PC-3 (cell line): ENCODE data around the gene DIO1. TPM values are rescaled to one million over a fixed set of nuclear protein-coding genes. Genes with fewer than 3 reads are reported as not detected.
A peak's percentile ranks its signal among the peaks of the same experiment; 100 is the strongest.

Experiments
- ATAC-seq: fragments of 200-7000 bp; cut with Tn5 transposase; 2 replicates; pipeline ENCODE4 v1.9.1; 2020; ENCODE audit warnings: mild to moderate bottlenecking, moderate library complexity
- BruUV-seq: library from RNA; stranded (reverse); fragments of 400-500 nt; replicated peaks from 2 replicates; lab custom pipeline; 2021; lab: Mats Ljungman, UMichigan
- CTCF ChIA-PET: fragments of 300-600 bp; sonication (Branson Sonifier 250); formaldehyde crosslinking; loops from one replicate; lab custom pipeline; 2022; ENCODE audit warnings: antibody characterized with exemption; lab: Charles Lee
- POLR2A ChIA-PET: fragments of 300-600 bp; sonication (Branson Sonifier 250); formaldehyde crosslinking; loops from one replicate; lab custom pipeline; 2022; ENCODE audit warnings: antibody characterized with exemption; ENCODE audit not compliant: unreplicated experiment; lab: Charles Lee
- DNase-seq: peaks from one replicate; pipeline ENCODE4 v3.0.0-alpha.2; 2015
- H2AFZ ChIP-seq: fragments of 300-600 bp; sonication (generic); 2 replicates; pipeline ENCODE4 v1.6.0; 2016; ENCODE audit warnings: antibody characterized with exemption, low read length
- H3F3A ChIP-seq: fragments of 300-600 bp; sonication (generic); one replicate; pipeline ENCODE4 v1.6.0; 2017; ENCODE audit warnings: antibody characterized with exemption, low read length, control low read depth, mild to moderate bottlenecking; ENCODE audit not compliant: unreplicated experiment
- H3K27ac ChIP-seq: fragments of 300-600 bp; sonication (generic); 2 replicates; pipeline ENCODE4 v1.5.1; 2016; ENCODE audit warnings: mild to moderate bottlenecking, low read length
- H3K27me3 ChIP-seq: fragments of 300-600 bp; sonication (generic); 2 replicates; pipeline ENCODE4 v1.6.1; 2016; ENCODE audit warnings: low read length, mixed read lengths
- H3K36me3 ChIP-seq: fragments of 300-600 bp; sonication (generic); 2 replicates; pipeline ENCODE4 v1.6.1; 2016; ENCODE audit warnings: low read depth, mixed run types, low read length, mixed read lengths
- H3K4me1 ChIP-seq: fragments of 300-600 bp; sonication (generic); 2 replicates; pipeline ENCODE4 v1.5.1; 2016; ENCODE audit warnings: low read length; ENCODE audit not compliant: insufficient read depth
- H3K4me2 ChIP-seq: fragments of 300-600 bp; sonication (generic); 2 replicates; pipeline ENCODE4 v1.6.0; 2016; ENCODE audit warnings: low read length
- H3K4me3 ChIP-seq: fragments of 300-600 bp; sonication (generic); 2 replicates; pipeline ENCODE4 v1.5.1; 2016; ENCODE audit warnings: mild to moderate bottlenecking, low read length, mixed read lengths
- H3K79me2 ChIP-seq: fragments of 300-600 bp; sonication (generic); 2 replicates; pipeline ENCODE4 v1.6.1; 2017; ENCODE audit warnings: low read length, mixed read lengths
- H3K9ac ChIP-seq: fragments of 300-600 bp; sonication (generic); 2 replicates; pipeline ENCODE4 v1.6.0; 2016; ENCODE audit warnings: mild to moderate bottlenecking, low read length
- H3K9me2 ChIP-seq: fragments of 300-600 bp; sonication (generic); replicated peaks from 2 replicates; pipeline ENCODE4 v1.6.1; 2016; ENCODE audit warnings: mixed run types, low read length, mixed read lengths
- H3K9me3 ChIP-seq: fragments of 300-600 bp; sonication (generic); 2 replicates; pipeline ENCODE4 v1.6.1; 2016; ENCODE audit warnings: low read length, mixed read lengths
- H4K20me1 ChIP-seq: fragments of 300-600 bp; sonication (generic); 2 replicates; pipeline ENCODE4 v1.6.1; 2016; ENCODE audit warnings: low read length, mixed read lengths
- EZH2 ChIP-seq: fragments of 300-600 bp; sonication (generic); IDR thresholded peaks from one replicate; pipeline ENCODE4 v1.6.1; 2017; ENCODE audit warnings: antibody characterized with exemption, mild to moderate bottlenecking, low read length; ENCODE audit not compliant: unreplicated experiment
- EZH2phosphoT487 ChIP-seq: fragments of 300-600 bp; sonication (generic); IDR thresholded peaks from 2 replicates; pipeline ENCODE4 v1.6.1; 2018; ENCODE audit warnings: mild to moderate bottlenecking, antibody characterized with exemption, low read length, borderline replicate concordance
- intact Hi-C: fragments of 100-400 bp; cut with micrococcal nuclease; formaldehyde crosslinking; loops from 2 replicates; pipeline ENCODE4 v1.9.0; 2023
- total RNA-seq: library from RNA; depleted of rRNA; stranded (reverse); fragments of >200 nt; gene quantifications from 2 replicates; pipeline ENCODE4 v1.2.3, GENCODE V29; 2014
- TF ChIP-seq, protein P1 (sequence below): fragments of 300-600 bp; sonication (generic); conservative IDR thresholded peaks from 2 replicates; pipeline ENCODE4 v1.5.1; 2017; ENCODE audit warnings: antibody characterized with exemption, low read depth, mild to moderate bottlenecking, low read length

The DIO1 gene
- total RNA-seq, 1 experiment from 2014 or later = not detected

DNA sequence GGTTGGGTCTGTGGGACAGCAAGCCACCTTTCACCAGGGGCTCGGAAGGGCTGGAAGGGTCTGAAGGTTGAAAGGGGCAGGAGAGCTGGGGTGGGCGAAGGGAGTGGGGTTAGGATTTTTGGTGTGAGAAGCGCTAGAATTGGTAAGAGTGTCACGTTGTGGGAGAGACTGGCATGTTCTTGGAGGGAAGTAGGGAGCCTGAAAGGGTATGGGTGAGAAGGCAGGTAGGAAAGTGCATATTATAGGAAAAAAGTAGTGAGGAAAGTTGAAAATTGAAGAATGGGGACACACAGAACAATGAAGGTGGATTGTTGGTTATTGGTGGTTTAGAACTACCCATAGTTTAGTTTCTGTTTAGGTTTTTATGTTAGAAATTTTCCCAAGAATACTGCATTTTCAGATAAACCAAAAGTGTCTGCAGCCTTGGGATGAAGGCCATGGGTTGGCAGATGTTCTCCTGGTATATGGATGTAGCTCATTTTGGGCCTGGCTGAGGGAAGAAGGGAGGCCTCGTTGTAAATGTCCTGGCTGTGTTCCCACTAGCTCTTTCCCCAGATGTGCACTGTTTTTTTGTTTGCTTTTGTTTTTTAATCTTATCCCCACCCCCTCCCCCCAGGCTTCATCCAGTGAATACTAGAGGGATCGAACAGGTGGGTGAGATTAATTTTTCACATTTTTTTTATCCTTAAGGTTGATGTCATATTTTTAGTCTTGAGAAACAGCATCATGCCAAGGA, 53.4 kb downstream of the DIO1 start:
- TF ChIP-seq EZH2 (no peak), EZH2phosphoT487 (no peak)
- TF ChIP-seq, protein P1, sequence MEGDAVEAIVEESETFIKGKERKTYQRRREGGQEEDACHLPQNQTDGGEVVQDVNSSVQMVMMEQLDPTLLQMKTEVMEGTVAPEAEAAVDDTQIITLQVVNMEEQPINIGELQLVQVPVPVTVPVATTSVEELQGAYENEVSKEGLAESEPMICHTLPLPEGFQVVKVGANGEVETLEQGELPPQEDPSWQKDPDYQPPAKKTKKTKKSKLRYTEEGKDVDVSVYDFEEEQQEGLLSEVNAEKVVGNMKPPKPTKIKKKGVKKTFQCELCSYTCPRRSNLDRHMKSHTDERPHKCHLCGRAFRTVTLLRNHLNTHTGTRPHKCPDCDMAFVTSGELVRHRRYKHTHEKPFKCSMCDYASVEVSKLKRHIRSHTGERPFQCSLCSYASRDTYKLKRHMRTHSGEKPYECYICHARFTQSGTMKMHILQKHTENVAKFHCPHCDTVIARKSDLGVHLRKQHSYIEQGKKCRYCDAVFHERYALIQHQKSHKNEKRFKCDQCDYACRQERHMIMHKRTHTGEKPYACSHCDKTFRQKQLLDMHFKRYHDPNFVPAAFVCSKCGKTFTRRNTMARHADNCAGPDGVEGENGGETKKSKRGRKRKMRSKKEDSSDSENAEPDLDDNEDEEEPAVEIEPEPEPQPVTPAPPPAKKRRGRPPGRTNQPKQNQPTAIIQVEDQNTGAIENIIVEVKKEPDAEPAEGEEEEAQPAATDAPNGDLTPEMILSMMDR = no peak
- no peaks in the 10 kb centered on the region for H3K9me3 ChIP-seq
- H3F3A ChIP-seq = peaks cover 7% of the 10 kb centered on the region
- no peaks in the 10 kb centered on the region for H3K27me3 ChIP-seq
- H3K36me3 ChIP-seq = no peaks in the 10 kb centered on the region; the same call in 1 of the 2 replicates
- peaks cover 56% of the 10 kb centered on the region for H3K79me2 ChIP-seq
- H3K4me2 ChIP-seq = peak overlapping the region; percentile 86
- H2AFZ ChIP-seq = no peak overlapping the region
- DNase-seq (no peak), ATAC-seq (no peak)
- H4K20me1 ChIP-seq = no peaks in the 10 kb centered on the region
- no peak overlapping the region for H3K27ac ChIP-seq
- H3K9ac ChIP-seq = peak overlapping the region; percentile 66
- peaks cover 37% of the 10 kb centered on the region for H3K4me1 ChIP-seq
- no peaks in the 10 kb centered on the region for H3K9me2 ChIP-seq
- intact Hi-C loops = loop anchor here (5.0 kb wide), 1 partner anchor 105 kb away; the partner anchor contains the start of genes TCEANC2 and TMEM59
- H3K4me3 ChIP-seq = peak overlapping the region; percentile 96
- ChIA-PET POLR2A (interaction anchor here (0.6 kb wide), 1 partner anchor 58 kb away, joined by 4 read pairs; no protein-coding TSS in a partner anchor), CTCF (interaction anchor here (1.3 kb wide), 1 partner anchor 21 kb away, joined by 3 read pairs; no protein-coding TSS in a partner anchor)
- BruUV-seq = no TSS peak

DNA sequence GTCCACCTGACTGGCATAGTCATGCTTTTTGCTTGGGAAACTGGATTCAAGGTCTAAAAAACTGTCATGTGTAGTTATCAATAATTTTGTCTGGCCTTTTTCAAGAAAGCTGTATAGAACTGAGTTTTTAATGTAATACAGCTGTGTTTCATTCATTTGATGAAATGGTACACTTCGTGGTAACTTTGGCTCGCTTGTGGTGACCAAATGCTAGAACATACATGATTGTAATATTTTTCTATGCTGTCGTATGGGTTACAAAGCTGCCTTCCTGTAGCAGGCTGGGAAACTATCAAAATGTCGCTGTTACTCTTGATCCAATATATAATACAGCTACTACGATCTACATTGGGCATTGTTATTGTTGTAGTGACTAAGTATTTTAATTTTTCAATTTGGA, 54.3 kb downstream of the DIO1 start:
- H3K4me1 ChIP-seq = peaks cover 28% of the 10 kb centered on the region
- H3K27ac ChIP-seq = no peak overlapping the region
- no TSS peak for BruUV-seq
- H2AFZ ChIP-seq = no peak overlapping the region
- H3K27me3 ChIP-seq = no peaks in the 10 kb centered on the region
- no peak overlapping the region for H3K4me3 ChIP-seq
- CTCF ChIA-PET = interaction anchor here (1.3 kb wide), 1 partner anchor 20 kb away, joined by 3 read pairs; no protein-coding TSS in a partner anchor
- TF ChIP-seq, protein P1 = no peak
- no peak for TF ChIP-seq EZH2phosphoT487
- no peak for TF ChIP-seq EZH2
- H4K20me1 ChIP-seq = no peaks in the 10 kb centered on the region
- H3K9me2 ChIP-seq = no peaks in the 10 kb centered on the region
- H3K9me3 ChIP-seq = no peaks in the 10 kb centered on the region
- no peaks in the 10 kb centered on the region; the same call in 1 of the 2 replicates for H3K36me3 ChIP-seq
- ATAC-seq (no peak), DNase-seq (no peak)
- H3K9ac ChIP-seq = no peak overlapping the region
- peaks cover 56% of the 10 kb centered on the region for H3K79me2 ChIP-seq
- H3K4me2 ChIP-seq = no peak overlapping the region
- H3F3A ChIP-seq = peaks cover 2% of the 10 kb centered on the region
- intact Hi-C loops = loop anchor here (2.0 to 5.0 kb wide), 2 partner anchors 69 to 104 kb away; partner anchors contain the start of genes TCEANC2 and TMEM59
- POLR2A ChIA-PET = no interaction called here
